Neural cell (in vitro differentiated cells): Measurements from ENCODE around the gene ACAP1. TPM values are rescaled to one million over a fixed set of nuclear protein-coding genes. Genes with fewer than 3 reads are reported as not detected.
"Not testable (repeated sequence)": the region's sequence is repeated elsewhere in the genome, so short reads cannot be mapped to it uniquely, and the experiment has no call there.

Experiments used
- H2AFZ ChIP-seq: fragments of 200-600, 300-800 bp; sonication (generic), shearing (Covaris generic); 2 replicates; pipeline ENCODE4 v1.6.0; 2014; ENCODE audit warnings: low read depth, mild to moderate bottlenecking, antibody characterized with exemption, low read length, moderate library complexity
- H3F3A ChIP-seq: fragments of 200-600 bp; shearing (Covaris generic); 2 replicates; pipeline ENCODE4 v1.6.1; 2016; ENCODE audit warnings: mild to moderate bottlenecking, moderate library complexity, mixed read lengths, antibody characterized with exemption, low read length; ENCODE audit not compliant: insufficient read depth, poor library complexity, severe bottlenecking
- H3K27ac ChIP-seq: fragments of 200-600, 300-800 bp; sonication (generic), shearing (Covaris generic); 2 replicates; pipeline ENCODE4 v1.5.1; 2014; ENCODE audit warnings: mild to moderate bottlenecking, low read length, moderate library complexity
- H3K27me3 ChIP-seq: fragments of 300-800, 200-600 bp; sonication (generic), shearing (Covaris generic); 2 replicates; pipeline ENCODE4 v1.6.0; 2014; ENCODE audit warnings: mild to moderate bottlenecking, low read depth, low read length, moderate library complexity; ENCODE audit not compliant: insufficient read depth
- H3K36me3 ChIP-seq: fragments of 300-800, 200-600 bp; sonication (generic), shearing (Covaris generic); 2 replicates; pipeline ENCODE4 v1.5.1; 2014; ENCODE audit warnings: mild to moderate bottlenecking, antibody characterized with exemption, low read length, moderate library complexity; ENCODE audit not compliant: insufficient read depth
- H3K4me2 ChIP-seq: fragments of 300-800, 200-600 bp; sonication (generic), shearing (Covaris generic); 2 replicates; pipeline ENCODE4 v1.6.0; 2014; ENCODE audit warnings: mild to moderate bottlenecking, low read length
- H3K4me3 ChIP-seq: fragments of 300-800, 200-600 bp; sonication (generic), shearing (Covaris generic); 2 replicates; pipeline ENCODE4 v1.5.1; 2014; ENCODE audit warnings: mild to moderate bottlenecking, low read length, moderate library complexity
- H3K79me2 ChIP-seq: fragments of 200-600 bp; shearing (Covaris generic); replicated peaks from 2 replicates; pipeline ENCODE4 v1.6.0; 2014; ENCODE audit warnings: mild to moderate bottlenecking, low read length, moderate library complexity; ENCODE audit not compliant: insufficient read depth
- H3K9ac ChIP-seq: fragments of 300-800, 200-600 bp; sonication (generic), shearing (Covaris generic); 2 replicates; pipeline ENCODE4 v1.6.1; 2016; ENCODE audit warnings: mild to moderate bottlenecking, low read length, mixed read lengths
- H3K9me2 ChIP-seq: fragments of 200-600 bp; shearing (Covaris generic); 2 replicates; pipeline ENCODE4 v1.6.1; 2016; ENCODE audit warnings: mild to moderate bottlenecking, low read length, mixed read lengths; ENCODE audit not compliant: insufficient read depth
- H3K9me3 ChIP-seq: fragments of 200-600, 300-800 bp; sonication (generic), shearing (Covaris generic); 2 replicates; pipeline ENCODE4 v1.6.1; 2016; ENCODE audit warnings: mild to moderate bottlenecking, mixed run types, low read length, moderate library complexity, mixed read lengths
- H4K20me1 ChIP-seq: fragments of 200-600 bp; shearing (Covaris generic); 2 replicates; pipeline ENCODE4 v1.6.1; 2016; ENCODE audit warnings: mild to moderate bottlenecking, mixed run types; ENCODE audit not compliant: insufficient read depth
- EP300 ChIP-seq: fragments of 450-650 bp; conservative IDR thresholded peaks from 2 replicates; pipeline ENCODE4 v1.6.1; 2014; ENCODE audit warnings: antibody characterized with exemption, mild to moderate bottlenecking, moderate library complexity; ENCODE audit not compliant: poor library complexity, severe bottlenecking
- EZH2 ChIP-seq: fragments of 200-600, 300-800 bp; shearing (Covaris generic), sonication (generic); IDR thresholded peaks from 2 replicates; pipeline ENCODE4 v1.6.1; 2014; ENCODE audit warnings: antibody characterized with exemption, low read length, borderline replicate concordance, mild to moderate bottlenecking; ENCODE audit not compliant: insufficient read depth, poor library complexity, severe bottlenecking
- MXI1 ChIP-seq: fragments of 450-650 bp; conservative IDR thresholded peaks from 2 replicates; pipeline ENCODE4 v1.6.1; 2014; ENCODE audit warnings: antibody characterized with exemption, mild to moderate bottlenecking; ENCODE audit not compliant: poor library complexity, severe bottlenecking
- POLR2AphosphoS5 ChIP-seq: IDR thresholded peaks from 2 replicates; pipeline ENCODE4 v1.6.1; 2012
- RAD21 ChIP-seq: fragments of 450-650 bp; conservative IDR thresholded peaks from 2 replicates; pipeline ENCODE4 v1.6.1; 2014; ENCODE audit warnings: antibody characterized with exemption, mild to moderate bottlenecking, moderate library complexity
- SMC3 ChIP-seq: fragments of 450-650 bp; conservative IDR thresholded peaks from 2 replicates; pipeline ENCODE4 v1.6.1; 2014; ENCODE audit warnings: antibody characterized with exemption, mild to moderate bottlenecking, moderate library complexity; ENCODE audit not compliant: poor library complexity
- TAF1 ChIP-seq: IDR thresholded peaks from 2 replicates; pipeline ENCODE4 v1.6.1; 2012; ENCODE audit warnings: low read depth
- polyA plus RNA-seq: library from polyadenylated mRNA; depleted of rRNA; stranded (reverse); fragments of >200 nt; gene quantifications from 2 replicates; pipeline ENCODE4 v1.2.3, GENCODE V29; 2014
- TF ChIP-seq, protein P1 (sequence below): IDR thresholded peaks from 2 replicates; pipeline ENCODE4 v1.6.1; 2012; ENCODE audit warnings: borderline replicate concordance
- TF ChIP-seq, protein P2 (sequence below): fragments of 450-650 bp; IDR thresholded peaks from 2 replicates; pipeline ENCODE4 v1.5.1; 2014; ENCODE audit warnings: antibody characterized with exemption, mild to moderate bottlenecking, moderate library complexity; ENCODE audit not compliant: poor library complexity, severe bottlenecking

Gene ACAP1
- polyA plus RNA-seq, 1 donor from 2014 or later: 0.66 TPM

DNA sequence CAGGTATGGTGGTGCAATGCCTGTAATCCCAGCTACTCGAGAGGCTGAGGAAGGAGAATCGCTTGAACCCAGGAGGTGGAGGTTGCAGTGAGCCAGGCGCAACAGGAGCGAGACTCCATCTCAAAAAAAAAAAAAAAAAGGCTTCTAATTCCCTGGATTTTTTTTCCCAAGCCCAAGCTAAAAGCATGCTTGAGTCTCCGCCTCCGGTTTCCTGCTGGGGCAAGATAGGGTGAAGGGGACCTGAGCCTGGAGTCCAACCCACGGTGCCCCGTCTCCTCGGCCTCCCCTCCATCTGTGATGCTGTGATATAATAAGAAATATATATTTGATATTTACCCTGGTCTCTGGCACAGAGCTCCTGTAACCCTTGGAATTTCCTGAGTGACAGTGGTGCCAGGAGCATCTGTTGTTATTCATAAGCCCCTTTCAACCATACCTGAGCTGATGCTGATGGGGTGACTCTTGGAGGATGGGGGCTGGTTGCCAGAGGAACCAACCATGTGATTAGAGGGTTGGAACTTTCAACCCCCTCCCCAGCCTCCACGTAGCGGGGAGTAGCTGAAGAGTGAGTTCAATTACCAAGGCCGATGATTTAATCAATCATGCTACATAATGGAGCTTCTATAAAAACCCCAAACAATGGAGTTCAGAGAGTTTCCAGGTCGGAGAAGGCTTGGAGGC is 31.7 kb downstream of the ACAP1 start:
- TF ChIP-seq POLR2AphosphoS5: no peak
- no peak for TF ChIP-seq SMC3
- TF ChIP-seq, protein P1, sequence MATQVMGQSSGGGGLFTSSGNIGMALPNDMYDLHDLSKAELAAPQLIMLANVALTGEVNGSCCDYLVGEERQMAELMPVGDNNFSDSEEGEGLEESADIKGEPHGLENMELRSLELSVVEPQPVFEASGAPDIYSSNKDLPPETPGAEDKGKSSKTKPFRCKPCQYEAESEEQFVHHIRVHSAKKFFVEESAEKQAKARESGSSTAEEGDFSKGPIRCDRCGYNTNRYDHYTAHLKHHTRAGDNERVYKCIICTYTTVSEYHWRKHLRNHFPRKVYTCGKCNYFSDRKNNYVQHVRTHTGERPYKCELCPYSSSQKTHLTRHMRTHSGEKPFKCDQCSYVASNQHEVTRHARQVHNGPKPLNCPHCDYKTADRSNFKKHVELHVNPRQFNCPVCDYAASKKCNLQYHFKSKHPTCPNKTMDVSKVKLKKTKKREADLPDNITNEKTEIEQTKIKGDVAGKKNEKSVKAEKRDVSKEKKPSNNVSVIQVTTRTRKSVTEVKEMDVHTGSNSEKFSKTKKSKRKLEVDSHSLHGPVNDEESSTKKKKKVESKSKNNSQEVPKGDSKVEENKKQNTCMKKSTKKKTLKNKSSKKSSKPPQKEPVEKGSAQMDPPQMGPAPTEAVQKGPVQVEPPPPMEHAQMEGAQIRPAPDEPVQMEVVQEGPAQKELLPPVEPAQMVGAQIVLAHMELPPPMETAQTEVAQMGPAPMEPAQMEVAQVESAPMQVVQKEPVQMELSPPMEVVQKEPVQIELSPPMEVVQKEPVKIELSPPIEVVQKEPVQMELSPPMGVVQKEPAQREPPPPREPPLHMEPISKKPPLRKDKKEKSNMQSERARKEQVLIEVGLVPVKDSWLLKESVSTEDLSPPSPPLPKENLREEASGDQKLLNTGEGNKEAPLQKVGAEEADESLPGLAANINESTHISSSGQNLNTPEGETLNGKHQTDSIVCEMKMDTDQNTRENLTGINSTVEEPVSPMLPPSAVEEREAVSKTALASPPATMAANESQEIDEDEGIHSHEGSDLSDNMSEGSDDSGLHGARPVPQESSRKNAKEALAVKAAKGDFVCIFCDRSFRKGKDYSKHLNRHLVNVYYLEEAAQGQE: no peak
- no peak for TF ChIP-seq RAD21
- no peak for TF ChIP-seq TAF1
- no peak for TF ChIP-seq MXI1
- no peak for TF ChIP-seq EZH2
- TF ChIP-seq, protein P2, sequence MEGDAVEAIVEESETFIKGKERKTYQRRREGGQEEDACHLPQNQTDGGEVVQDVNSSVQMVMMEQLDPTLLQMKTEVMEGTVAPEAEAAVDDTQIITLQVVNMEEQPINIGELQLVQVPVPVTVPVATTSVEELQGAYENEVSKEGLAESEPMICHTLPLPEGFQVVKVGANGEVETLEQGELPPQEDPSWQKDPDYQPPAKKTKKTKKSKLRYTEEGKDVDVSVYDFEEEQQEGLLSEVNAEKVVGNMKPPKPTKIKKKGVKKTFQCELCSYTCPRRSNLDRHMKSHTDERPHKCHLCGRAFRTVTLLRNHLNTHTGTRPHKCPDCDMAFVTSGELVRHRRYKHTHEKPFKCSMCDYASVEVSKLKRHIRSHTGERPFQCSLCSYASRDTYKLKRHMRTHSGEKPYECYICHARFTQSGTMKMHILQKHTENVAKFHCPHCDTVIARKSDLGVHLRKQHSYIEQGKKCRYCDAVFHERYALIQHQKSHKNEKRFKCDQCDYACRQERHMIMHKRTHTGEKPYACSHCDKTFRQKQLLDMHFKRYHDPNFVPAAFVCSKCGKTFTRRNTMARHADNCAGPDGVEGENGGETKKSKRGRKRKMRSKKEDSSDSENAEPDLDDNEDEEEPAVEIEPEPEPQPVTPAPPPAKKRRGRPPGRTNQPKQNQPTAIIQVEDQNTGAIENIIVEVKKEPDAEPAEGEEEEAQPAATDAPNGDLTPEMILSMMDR: no peak
- no peaks in the 10 kb centered on the region for H4K20me1 ChIP-seq
- H3K9me3 ChIP-seq: no peaks in the 10 kb centered on the region
- no peak overlapping the region for H3K4me2 ChIP-seq
- H3K4me3 ChIP-seq: peak overlapping the region; percentile 0
- H3F3A ChIP-seq: no peaks in the 10 kb centered on the region
- peak overlapping the region; percentile 17 for H3K27ac ChIP-seq
- no peaks in the 10 kb centered on the region for H3K9me2 ChIP-seq
- H3K27me3 ChIP-seq: no peaks in the 10 kb centered on the region
- H3K9ac ChIP-seq: no peak overlapping the region
- no peaks in the 10 kb centered on the region for H3K79me2 ChIP-seq
- no peak overlapping the region for H2AFZ ChIP-seq
- no peaks in the 10 kb centered on the region for H3K36me3 ChIP-seq

DNA sequence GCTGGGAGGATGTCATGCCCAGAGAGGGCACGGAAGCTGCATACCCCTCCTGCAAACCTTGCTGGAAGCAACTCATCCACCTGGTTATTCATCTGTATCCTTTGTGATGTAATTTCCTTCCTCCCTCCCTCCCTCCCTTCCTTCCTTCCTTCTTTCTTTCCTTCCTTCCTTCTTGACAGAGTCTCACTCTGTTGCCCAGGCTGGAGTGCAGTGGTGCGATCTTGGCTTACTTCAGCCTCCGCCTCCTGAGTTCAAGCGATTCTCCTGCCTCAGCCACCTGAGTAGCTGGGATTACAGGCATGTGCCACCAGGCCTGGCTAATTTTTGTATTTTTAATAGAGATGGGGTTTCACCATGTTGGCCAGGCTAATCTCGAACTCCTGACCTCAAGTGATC is 32.3 kb downstream of the ACAP1 start:
- H2AFZ ChIP-seq, H3K36me3 ChIP-seq, H3K4me2 ChIP-seq, H3K9me2 ChIP-seq, H3K9ac ChIP-seq, H4K20me1 ChIP-seq, H3K27me3 ChIP-seq, H3F3A ChIP-seq, H3K9me3 ChIP-seq, H3K79me2 ChIP-seq: not testable (repeated sequence)
- H3K27ac ChIP-seq: peak overlapping the region; percentile 17
- peak overlapping the region; percentile 0 for H3K4me3 ChIP-seq

DNA sequence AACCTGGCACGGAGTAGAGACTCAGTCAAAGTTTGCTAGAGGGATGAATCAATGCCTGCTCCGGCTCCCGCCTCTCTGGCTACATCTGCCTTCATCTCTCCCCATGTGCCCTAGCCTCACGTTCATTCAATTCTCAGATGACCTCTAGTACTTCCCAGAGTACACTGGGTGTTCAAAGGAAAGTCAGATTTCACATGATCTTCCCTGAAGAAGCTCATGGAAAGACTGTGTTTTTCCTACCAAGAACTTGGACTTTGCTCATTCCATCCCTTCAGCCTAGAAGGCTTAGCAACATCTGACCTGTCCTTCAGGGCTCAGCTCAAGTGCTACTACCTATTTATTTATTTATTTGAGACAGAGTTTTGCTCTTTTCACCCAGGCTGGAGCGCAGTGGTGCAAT is 33.5 kb downstream of the ACAP1 start:
- H3K9me3 ChIP-seq: no peaks in the 10 kb centered on the region
- TF ChIP-seq EZH2 (no peak), RAD21 (no peak), POLR2AphosphoS5 (no peak), TAF1 (no peak), MXI1 (no peak), EP300 (no peak), SMC3 (no peak)
- TF ChIP-seq, protein P1: no peak
- TF ChIP-seq, protein P2: no peak
- no peaks in the 10 kb centered on the region for H3K36me3 ChIP-seq
- H2AFZ ChIP-seq: no peak overlapping the region
- no peaks in the 10 kb centered on the region for H4K20me1 ChIP-seq
- no peak overlapping the region for H3K4me2 ChIP-seq
- no peak overlapping the region for H3K9ac ChIP-seq
- H3K4me3 ChIP-seq: no peak overlapping the region
- no peaks in the 10 kb centered on the region for H3F3A ChIP-seq
- H3K27ac ChIP-seq: no peak overlapping the region
- H3K9me2 ChIP-seq: no peaks in the 10 kb centered on the region
- H3K27me3 ChIP-seq: no peaks in the 10 kb centered on the region
- H3K79me2 ChIP-seq: no peaks in the 10 kb centered on the region
